Measurements from ENCODE around the gene CNGA2.

DNA sequence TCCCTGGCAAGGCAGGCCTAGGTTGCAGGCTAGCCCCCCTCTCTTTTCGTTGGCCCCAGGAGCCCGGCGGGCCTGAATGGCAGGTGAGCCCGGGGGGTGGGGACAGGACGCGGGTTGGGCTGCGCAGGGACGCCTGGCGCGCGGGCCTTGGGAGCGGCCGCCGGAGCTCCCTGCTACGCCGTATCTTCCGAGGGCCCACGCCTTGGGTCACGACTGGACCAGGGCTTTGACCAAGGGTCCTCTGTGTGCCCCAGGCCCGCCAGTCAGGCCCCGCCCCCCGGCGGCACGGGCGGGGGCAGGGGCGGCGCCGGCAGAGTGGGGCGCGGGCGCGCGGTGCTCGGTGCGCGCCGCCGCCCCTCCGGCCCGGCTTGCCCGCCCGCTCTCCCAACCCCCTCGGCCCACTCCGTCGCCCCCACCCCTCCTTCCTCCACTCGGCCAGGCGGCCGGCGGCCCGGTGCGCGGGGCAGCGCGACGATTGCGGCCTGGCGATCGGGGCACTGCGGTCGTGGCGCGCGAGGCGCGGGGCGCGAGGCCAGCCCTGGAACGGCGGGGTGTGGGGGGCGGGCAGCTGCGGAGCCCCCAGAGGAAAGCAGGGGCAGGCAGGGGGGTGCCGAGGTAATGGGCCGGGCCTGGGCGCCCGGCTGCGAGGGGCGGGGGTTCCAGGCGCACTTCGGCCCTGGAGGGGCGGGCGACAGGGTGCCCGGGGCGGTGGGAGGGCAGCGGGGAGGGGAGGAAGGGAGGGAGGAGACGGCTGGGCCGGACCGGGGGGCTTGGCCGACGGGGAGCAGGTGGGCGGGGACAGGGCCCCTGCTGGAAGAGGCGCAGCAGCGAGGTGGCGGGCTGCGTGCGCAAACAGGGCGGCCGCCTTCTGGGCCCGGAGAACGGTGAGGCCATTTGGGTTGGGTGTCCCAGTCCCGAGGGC, 39.6 kb upstream of the CNGA2 start, which contains the start of gene PRRG3:
- TF ChIP-seq, protein P1, sequence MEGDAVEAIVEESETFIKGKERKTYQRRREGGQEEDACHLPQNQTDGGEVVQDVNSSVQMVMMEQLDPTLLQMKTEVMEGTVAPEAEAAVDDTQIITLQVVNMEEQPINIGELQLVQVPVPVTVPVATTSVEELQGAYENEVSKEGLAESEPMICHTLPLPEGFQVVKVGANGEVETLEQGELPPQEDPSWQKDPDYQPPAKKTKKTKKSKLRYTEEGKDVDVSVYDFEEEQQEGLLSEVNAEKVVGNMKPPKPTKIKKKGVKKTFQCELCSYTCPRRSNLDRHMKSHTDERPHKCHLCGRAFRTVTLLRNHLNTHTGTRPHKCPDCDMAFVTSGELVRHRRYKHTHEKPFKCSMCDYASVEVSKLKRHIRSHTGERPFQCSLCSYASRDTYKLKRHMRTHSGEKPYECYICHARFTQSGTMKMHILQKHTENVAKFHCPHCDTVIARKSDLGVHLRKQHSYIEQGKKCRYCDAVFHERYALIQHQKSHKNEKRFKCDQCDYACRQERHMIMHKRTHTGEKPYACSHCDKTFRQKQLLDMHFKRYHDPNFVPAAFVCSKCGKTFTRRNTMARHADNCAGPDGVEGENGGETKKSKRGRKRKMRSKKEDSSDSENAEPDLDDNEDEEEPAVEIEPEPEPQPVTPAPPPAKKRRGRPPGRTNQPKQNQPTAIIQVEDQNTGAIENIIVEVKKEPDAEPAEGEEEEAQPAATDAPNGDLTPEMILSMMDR (IDR thresholded peaks at IDR 0.05; ENCODE audit: insufficient read depth, low read depth, low read length) = no peak
- no peak for TF ChIP-seq EZH2 (IDR thresholded peaks at IDR 0.05; ENCODE audit: insufficient read depth, low read length)

All from astrocyte (in vitro differentiated cells and primary cell).